Right renal cortex interstitium (tissue), 3 donors: Measurements from ENCODE around the gene OR13C4. TPM values are rescaled to one million over a fixed set of nuclear protein-coding genes. Genes with fewer than 3 reads are reported as not detected.

ENCODE experiments used
- polyA plus RNA-seq, 3 donors: library from polyadenylated mRNA; unstranded; fragments of 120-200 nt; gene quantifications; one replicate each; pipeline ENCODE4 v1.2.1, GENCODE V29; 2013; ENCODE audit not compliant: insufficient read length in 3 of 3

Gene OR13C4
- polyA plus RNA-seq, 3 donors: not detected

Other genes with a start within 250 kb of the OR13C4 start
- not detected for gene OR13F1, start 22.9 kb downstream of the OR13C4 start, polyA plus RNA-seq
- not detected for gene OR13C3, start 9.6 kb upstream of the OR13C4 start, polyA plus RNA-seq
- not detected for gene OR13C8, start 42.0 kb upstream of the OR13C4 start, polyA plus RNA-seq
- not detected for gene OR13C5, start 72.2 kb upstream of the OR13C4 start, polyA plus RNA-seq
- gene OR13C2, start 78.4 kb upstream of the OR13C4 start, polyA plus RNA-seq: not detected
- gene OR13C9, start 91.0 kb upstream of the OR13C4 start, polyA plus RNA-seq: not detected
- not detected for gene OR13D1, start 167.3 kb upstream of the OR13C4 start, polyA plus RNA-seq
- gene NIPSNAP3A, start 220.5 kb upstream of the OR13C4 start, polyA plus RNA-seq: 10 to 100 TPM; 53.3 to 63.0 (median 56.1) TPM
- gene NIPSNAP3B, start 236.9 kb upstream of the OR13C4 start, polyA plus RNA-seq: 10 to 100 TPM; 10.9 to 12.2 (median 11.6) TPM